IPS-18a (cell line): ENCODE measurements around the gene TIGD3.

Experiments
- H3K27ac ChIP-seq: one replicate; pipeline ENCODE4 v1.5.1; 2013; ENCODE audit warnings: low read length
- H3K27me3 ChIP-seq: one replicate; pipeline ENCODE4 v1.6.1; 2013; ENCODE audit warnings: mild to moderate bottlenecking, low read length; ENCODE audit not compliant: control insufficient read depth, insufficient read depth
- H3K36me3 ChIP-seq: one replicate; pipeline ENCODE4 v1.6.1; 2013; ENCODE audit warnings: low read depth, low read length; ENCODE audit not compliant: control insufficient read depth
- H3K4me1 ChIP-seq: one replicate; pipeline ENCODE4 v1.6.1; 2013; ENCODE audit warnings: low read depth, low read length; ENCODE audit not compliant: control insufficient read depth
- H3K4me3 ChIP-seq: one replicate; pipeline ENCODE4 v1.5.1; 2013; ENCODE audit warnings: low read length
- H3K9ac ChIP-seq: one replicate; pipeline ENCODE4 v1.6.1; 2013; ENCODE audit warnings: mild to moderate bottlenecking, low read length, moderate library complexity
- H3K9me3 ChIP-seq: one replicate; pipeline ENCODE4 v1.6.1; 2013; ENCODE audit warnings: low read depth, low read length; ENCODE audit not compliant: control insufficient read depth

Gene TIGD3, protein sequence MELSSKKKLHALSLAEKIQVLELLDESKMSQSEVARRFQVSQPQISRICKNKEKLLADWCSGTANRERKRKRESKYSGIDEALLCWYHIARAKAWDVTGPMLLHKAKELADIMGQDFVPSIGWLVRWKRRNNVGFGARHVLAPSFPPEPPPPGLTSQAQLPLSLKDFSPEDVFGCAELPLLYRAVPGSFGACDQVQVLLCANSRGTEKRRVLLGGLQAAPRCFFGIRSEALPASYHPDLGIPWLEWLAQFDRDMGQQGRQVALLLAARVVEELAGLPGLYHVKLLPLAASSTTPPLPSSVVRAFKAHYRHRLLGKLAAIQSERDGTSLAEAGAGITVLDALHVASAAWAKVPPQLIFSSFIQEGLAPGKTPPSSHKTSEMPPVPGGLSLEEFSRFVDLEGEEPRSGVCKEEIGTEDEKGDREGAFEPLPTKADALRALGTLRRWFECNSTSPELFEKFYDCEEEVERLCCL

DNA sequence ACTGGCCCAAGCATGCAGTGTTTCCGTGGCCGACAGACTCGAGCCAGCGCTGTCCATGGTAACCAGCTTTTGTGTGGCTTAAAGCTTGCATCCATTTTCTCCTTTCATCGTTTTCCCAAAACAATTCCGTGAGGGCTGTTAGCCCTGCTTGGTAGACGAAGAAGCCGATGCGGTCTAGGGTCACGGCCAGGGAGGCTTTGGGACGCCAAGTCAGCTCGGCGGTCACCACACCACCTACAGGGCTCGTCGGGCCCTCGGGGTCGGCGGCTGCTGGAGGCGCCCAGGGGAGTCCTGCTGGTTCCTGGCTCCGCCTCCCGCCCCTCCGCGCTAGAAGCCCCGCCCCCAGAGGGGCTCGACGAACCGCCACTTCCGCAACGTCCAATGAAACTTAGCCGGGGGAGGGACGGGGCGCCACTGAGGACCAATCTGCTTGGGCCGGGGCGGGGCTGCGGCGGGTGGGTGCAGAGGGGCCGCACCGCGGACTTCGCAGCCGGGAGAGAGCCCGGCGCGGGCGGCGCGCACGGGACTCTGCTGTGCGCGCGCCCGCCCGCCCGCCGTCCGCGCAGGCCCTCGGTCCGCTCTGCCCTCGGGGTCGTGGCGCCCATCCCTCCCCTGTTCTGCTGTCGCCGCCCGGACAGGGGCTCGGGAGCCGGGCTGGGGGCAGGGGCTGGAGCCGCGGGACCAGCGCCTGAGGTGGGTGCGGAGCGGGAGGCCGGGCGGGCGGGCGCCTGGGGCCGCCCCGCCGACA lies at the start of gene TIGD3:
TSS of gene TIGD3 (plus strand) at position 487 of the 748 bp plus-strand sequence. CDS start 1,058 bp downstream, outside the sequence.
- Histone ChIP-seq H3K36me3 (peaks cover 25% of the 10 kb centered on the region), H3K27ac (no peak within 1 kb of the TSS), H3K27me3 (peaks cover 24% of the 10 kb centered on the region), H3K4me1 (peaks cover 7% of the 10 kb centered on the region), H3K9ac (peak within 1 kb of the TSS; percentile 53), H3K9me3 (no peaks in the 10 kb centered on the region), H3K4me3 (peak within 1 kb of the TSS; percentile 74)

DNA sequence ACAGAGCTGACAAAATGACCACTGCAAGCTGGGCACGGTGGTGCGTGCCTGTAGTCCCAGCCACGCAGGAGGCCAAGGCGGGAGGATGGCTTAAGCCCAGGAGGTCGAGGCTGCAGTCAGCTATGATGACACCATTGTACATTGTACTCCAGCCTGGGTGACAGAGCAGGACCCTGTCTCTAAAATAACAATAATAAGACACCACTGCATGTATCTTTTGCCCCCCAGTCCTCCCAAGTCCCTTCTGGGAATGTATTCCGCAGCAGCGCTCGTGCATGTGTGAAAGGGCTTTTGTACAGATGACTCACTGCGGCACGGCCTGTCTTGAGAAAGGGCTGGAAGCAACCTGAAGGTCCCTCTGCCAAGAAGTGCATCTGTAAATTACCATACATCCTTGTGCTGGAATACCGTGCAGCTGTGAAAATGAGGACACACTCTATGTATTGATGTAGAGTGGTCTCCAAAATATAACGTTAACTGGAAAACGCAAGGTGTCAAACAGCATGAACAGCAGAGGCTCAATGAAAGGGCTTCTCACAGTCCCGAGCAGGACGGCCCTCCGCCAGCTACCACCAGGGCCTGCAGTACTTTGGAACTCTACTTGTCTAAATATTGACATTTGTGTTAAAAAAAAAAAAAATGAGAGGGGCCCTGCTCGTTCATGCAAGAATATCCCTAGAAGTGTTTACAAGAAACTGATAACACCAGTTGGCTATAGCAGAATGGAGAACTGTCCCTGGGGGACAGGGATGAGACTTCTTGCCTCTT lies 48.9 kb upstream of the TIGD3 start:
- no peaks in the 10 kb centered on the region for H3K27me3 ChIP-seq
- H3K9me3 ChIP-seq: no peaks in the 10 kb centered on the region
- no peak overlapping the region for H3K9ac ChIP-seq
- H3K4me1 ChIP-seq: no peaks in the 10 kb centered on the region
- H3K27ac ChIP-seq: no peak overlapping the region
- no peak overlapping the region for H3K4me3 ChIP-seq
- no peaks in the 10 kb centered on the region for H3K36me3 ChIP-seq

DNA sequence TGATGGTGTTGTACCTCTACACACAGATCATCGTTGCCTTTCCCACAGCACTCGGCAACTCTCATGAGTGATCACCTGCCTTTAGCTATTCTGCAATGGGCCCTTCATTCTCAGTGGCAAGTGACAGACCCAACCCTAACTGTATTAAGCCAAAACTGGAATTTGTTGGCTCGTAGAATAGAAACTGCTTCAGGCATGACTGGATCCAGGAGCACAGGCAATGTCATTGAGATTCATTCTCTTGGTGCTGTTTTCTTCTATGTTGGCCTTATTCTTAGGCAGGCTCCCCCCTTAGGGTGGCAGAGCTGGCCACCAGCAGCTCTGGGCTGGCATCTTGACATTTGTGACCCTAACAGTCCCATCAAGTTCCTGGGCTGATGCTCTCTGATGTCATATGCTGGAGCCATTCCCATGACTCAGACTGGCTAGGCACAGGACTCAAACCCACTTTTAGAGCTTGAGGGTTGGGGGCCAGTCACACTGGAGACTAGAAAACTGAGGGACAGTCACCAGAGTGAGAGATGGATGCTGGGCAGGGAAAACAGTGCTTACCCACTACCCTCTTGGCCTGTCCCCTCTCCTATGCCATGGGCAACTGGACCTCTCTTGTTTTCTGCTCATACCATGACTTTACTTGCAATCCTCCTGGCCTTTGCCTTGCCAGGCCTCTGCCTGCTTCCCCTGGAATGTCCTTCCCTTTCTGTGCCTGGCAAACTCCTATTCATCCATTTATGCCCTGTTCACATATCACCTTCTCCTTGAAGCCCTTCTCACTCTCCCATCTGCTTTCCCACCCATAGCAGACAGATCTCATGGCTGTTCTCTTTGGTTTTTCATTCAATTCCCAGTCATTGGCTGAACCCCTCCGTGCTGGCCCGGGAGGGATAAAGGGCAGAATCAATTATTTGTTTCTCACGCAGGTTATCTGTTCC lies 47.0 kb upstream of the TIGD3 start:
- Histone ChIP-seq H3K4me3 (no peak overlapping the region), H3K27ac (no peak overlapping the region), H3K36me3 (no peaks in the 10 kb centered on the region), H3K9ac (no peak overlapping the region), H3K4me1 (no peaks in the 10 kb centered on the region), H3K27me3 (no peaks in the 10 kb centered on the region), H3K9me3 (no peaks in the 10 kb centered on the region)

DNA sequence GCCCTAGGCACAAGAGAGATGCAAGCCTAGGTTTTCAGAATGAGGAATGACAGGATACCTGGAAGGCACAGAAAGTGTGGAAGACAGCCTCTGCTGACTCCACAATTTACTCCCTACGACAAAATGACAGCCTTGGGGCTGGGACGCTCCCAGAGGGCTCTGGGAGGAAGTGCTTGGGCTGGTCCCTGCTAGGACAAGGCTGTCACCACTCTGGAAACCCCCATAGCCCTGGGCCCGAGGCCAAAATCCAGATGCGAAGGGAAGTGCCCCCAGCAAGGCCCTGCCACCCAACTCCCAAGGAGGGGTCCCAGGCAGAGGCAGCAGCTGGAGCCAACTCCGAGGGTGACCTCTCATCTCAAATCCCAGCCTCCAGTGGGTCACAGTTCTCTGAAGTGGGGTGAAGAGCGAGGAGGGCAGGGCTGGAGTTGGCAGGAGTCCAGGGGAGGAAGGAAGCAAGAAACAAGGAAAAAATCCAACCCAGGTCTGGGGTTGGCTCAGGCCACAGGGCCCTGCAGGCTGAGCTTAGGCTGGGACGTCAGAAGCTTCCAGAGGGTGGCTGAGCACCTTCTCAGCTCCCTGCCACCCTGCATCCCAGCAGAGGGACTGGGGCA lies 46.2 kb upstream of the TIGD3 start:
- Histone ChIP-seq H3K27ac (no peak overlapping the region), H3K9me3 (no peaks in the 10 kb centered on the region), H3K9ac (no peak overlapping the region), H3K4me1 (no peaks in the 10 kb centered on the region), H3K36me3 (no peaks in the 10 kb centered on the region), H3K4me3 (no peak overlapping the region), H3K27me3 (peaks cover 6% of the 10 kb centered on the region)

DNA sequence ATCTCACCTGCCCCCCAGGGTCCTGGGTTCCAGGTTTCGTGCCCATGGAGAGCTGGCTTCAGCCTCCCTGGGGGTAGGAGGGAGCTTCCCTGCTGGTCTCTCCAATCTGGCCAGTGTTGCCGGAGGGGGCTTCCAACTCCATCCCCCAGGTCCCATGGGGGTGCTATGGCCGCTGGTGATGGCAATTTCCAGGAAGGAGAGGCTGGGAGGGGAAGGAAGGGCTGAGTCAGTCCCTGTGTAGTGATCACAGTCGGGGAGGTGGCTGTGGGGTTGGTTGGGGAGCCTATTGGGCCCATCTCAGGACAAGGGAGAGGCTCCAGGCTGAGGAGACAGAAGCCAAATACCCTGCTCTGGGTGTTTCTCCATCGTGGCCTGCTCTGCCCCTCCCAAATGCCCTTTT lies 45.5 kb upstream of the TIGD3 start:
- no peak overlapping the region for H3K4me3 ChIP-seq
- no peaks in the 10 kb centered on the region for H3K36me3 ChIP-seq
- no peak overlapping the region for H3K9ac ChIP-seq
- H3K9me3 ChIP-seq: no peaks in the 10 kb centered on the region
- H3K27ac ChIP-seq: no peak overlapping the region
- peaks cover 12% of the 10 kb centered on the region for H3K27me3 ChIP-seq
- H3K4me1 ChIP-seq: no peaks in the 10 kb centered on the region

DNA sequence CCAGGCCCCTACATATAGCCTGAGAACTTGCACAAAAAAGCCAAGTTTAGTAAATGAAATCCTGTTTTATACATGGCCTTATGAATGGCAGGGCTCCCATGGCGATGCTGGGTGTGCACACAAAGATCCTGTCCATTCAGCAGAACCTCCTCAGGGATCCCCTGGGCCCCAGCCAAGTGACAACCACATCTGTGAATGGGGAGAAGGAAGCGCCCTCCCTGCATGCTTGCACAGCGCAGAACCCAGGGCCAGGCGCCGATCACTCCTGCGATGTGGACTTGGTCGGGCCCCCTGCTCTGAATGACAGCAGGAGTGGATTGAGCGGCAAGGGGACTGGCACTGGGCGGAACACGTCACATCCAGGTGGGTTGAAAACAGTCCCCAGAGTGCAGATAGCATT lies 44.3 kb upstream of the TIGD3 start:
- no peak overlapping the region for H3K4me3 ChIP-seq
- no peaks in the 10 kb centered on the region for H3K36me3 ChIP-seq
- H3K4me1 ChIP-seq: no peaks in the 10 kb centered on the region
- H3K27ac ChIP-seq: no peak overlapping the region
- no peaks in the 10 kb centered on the region for H3K9me3 ChIP-seq
- H3K27me3 ChIP-seq: peaks cover 16% of the 10 kb centered on the region
- no peak overlapping the region for H3K9ac ChIP-seq

DNA sequence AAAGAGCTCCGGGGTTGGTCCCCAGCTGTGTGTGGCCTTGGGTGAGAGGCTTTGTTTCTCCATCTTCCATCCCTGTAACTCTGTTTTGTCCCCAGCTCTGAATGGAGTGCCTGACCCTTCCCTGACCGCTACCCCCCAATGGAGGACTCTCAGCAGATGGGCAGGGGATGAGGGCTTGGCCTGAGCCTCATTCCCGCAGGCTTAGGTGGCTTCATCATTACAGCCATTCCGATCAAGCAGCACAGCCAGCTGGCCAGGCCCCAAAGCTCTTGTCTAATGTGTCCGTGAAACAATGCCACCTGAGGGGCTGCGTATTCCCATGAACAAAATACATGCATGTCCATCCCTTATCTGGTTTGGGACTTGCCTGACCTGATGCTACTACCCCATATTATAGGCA lies 43.8 kb upstream of the TIGD3 start:
- no peak overlapping the region for H3K27ac ChIP-seq
- H3K9ac ChIP-seq: no peak overlapping the region
- H3K36me3 ChIP-seq: no peaks in the 10 kb centered on the region
- H3K4me3 ChIP-seq: no peak overlapping the region
- H3K4me1 ChIP-seq: no peaks in the 10 kb centered on the region
- H3K27me3 ChIP-seq: peaks cover 16% of the 10 kb centered on the region
- no peaks in the 10 kb centered on the region for H3K9me3 ChIP-seq

DNA sequence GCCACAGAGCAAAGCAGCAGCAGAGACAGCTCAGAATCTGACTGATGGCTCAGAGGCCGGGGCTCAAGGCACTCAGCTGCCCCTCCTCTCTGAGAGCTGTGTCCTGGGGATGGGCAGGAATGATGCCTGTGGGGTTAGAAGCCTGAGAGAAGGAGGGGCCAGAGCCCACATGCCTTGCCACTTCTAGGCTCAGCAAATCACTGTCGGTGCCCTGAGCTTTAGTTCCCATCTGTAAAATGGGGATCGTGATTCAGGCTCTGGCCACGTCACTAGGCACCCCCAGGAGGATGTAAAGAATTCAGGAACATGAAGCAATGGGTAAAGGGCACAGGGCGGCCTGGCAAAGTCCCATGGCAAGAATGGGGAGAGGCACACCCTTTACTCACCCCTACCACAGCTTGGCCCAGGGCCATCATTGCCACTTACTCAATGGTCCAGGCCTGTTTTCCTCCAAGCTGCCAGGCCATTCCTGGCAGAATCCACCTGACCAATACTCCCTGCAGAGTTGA lies 43.3 kb upstream of the TIGD3 start:
- no peaks in the 10 kb centered on the region for H3K4me1 ChIP-seq
- H3K4me3 ChIP-seq: no peak overlapping the region
- no peak overlapping the region for H3K27ac ChIP-seq
- H3K9ac ChIP-seq: no peak overlapping the region
- no peaks in the 10 kb centered on the region for H3K36me3 ChIP-seq
- no peaks in the 10 kb centered on the region for H3K9me3 ChIP-seq
- peaks cover 16% of the 10 kb centered on the region for H3K27me3 ChIP-seq

DNA sequence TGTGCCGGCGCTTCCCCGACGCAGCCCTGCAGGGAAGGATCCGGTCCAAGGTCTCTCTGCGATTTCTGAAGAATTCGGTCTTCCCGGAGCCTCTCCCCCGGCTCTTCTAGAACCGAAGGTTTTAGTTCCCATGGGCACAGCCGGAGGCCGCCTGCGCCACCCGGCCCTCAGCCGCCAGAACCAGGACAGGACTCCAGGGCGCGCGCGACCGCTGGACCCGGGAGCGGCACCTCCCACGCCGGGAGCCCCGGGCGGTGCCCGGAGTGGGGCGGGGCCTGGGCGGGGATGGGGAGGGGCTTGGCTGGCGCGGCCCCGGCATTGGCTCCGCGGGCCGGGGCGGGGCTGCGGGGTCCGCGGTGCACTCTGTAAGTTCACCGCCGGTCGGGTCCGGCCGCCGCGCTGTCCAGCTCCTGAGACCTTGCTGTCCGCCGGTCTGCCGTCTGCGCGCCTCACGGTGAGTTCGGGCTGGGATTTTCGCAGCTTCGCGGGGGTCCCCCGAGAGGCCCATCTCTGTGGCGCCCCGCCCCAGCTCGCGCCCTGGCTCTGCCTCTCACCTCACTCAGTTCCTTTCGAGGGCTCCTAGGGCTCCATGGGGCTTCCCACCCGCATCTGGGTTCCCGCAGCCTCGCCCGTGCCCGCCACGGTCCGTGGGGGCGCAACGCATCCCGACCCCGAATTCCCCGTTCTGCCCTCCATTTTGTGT lies 39.9 kb upstream of the TIGD3 start, which contains the start of gene CDC42EP2:
TSS of gene CDC42EP2 (plus strand) at position 366 of the 703 bp plus-strand sequence. CDS start 6,033 bp downstream, outside the sequence.
- H3K4me1 ChIP-seq: peaks cover 14% of the 10 kb centered on the region
- no peaks in the 10 kb centered on the region for H3K9me3 ChIP-seq
- H3K27ac ChIP-seq: no peak within 1 kb of the TSS
- peaks cover 16% of the 10 kb centered on the region for H3K27me3 ChIP-seq
- no peaks in the 10 kb centered on the region for H3K36me3 ChIP-seq
- peak within 1 kb of the TSS; percentile 80 for H3K4me3 ChIP-seq
- peak within 1 kb of the TSS; percentile 80 for H3K9ac ChIP-seq
